HepG2 (cell line): ENCODE data around the gene TMEM31. TPM values are rescaled to one million over a fixed set of nuclear protein-coding genes. Genes with fewer than 3 reads are reported as not detected.

Experiments used
- ATAC-seq: fragments of 200-7000 bp; cut with Tn5 transposase; 3 replicates; pipeline ENCODE4 v1.9.1; 2020; ENCODE audit warnings: mild to moderate bottlenecking, moderate library complexity
- BruUV-seq: library from RNA; stranded (reverse); fragments of 400-500 nt; replicated peaks from 2 replicates; lab custom pipeline; 2021; lab: Mats Ljungman, UMichigan
- CTCF ChIA-PET: fragments of 300-600 bp; formaldehyde crosslinking; extraction: SDS; loops from one replicate; lab custom pipeline; 2021; ENCODE audit warnings: low total read pairs, inconsistent platforms, low intra/inter-chr PET ratio; lab: Yijun Ruan, JAX
- POLR2A ChIA-PET: fragments of 350-600 bp; sonication (Branson Sonifier 250); formaldehyde crosslinking; loops from one replicate; lab custom pipeline; 2020; ENCODE audit warnings: antibody characterized with exemption, inconsistent platforms; lab: Yijun Ruan, JAX
- DNase-seq: peaks from one replicate; pipeline ENCODE4 v3.0.0-alpha.2; 2015; ENCODE audit warnings: low spot score
- FAIRE-seq: peaks from 3 replicates; lab custom pipeline; 2011; peaks lifted over from hg19 to GRCh38; lab: Jason Lieb, UNC
- H2AFZ ChIP-seq: one replicate; pipeline ENCODE4 v1.6.1; 2011; ENCODE audit warnings: low read length, inconsistent platforms
- H3K27ac ChIP-seq: fragments of 300-600 bp; 3 replicates; pipeline ENCODE4 v1.8.0; 2011; ENCODE audit warnings: mixed run types, mild to moderate bottlenecking, mixed read lengths, low read length, inconsistent platforms; ENCODE audit not compliant: insufficient read depth; ENCODE audit errors: extremely low read length
- H3K27me3 ChIP-seq, 2 experiments: fragments of 200-600 bp in 1 of 2; 2 replicates in 1 of 2; 3 replicates in 1 of 2; pipeline versions ENCODE4 v1.6.0 to v1.8.0; 2011; ENCODE audit warnings: low read length in 2 of 2, mild to moderate bottlenecking in 2 of 2, moderate library complexity in 2 of 2, inconsistent platforms in 1 of 2; ENCODE audit not compliant: insufficient read depth in 2 of 2, control insufficient read depth in 1 of 2
- H3K36me3 ChIP-seq, 2 experiments: fragments of 200-600 bp in 1 of 2; replicated peaks in 1 of 2; 2 replicates in 1 of 2; 3 replicates in 1 of 2; pipeline versions ENCODE4 v1.5.1 to v1.8.0; 2011; ENCODE audit warnings: low read length in 2 of 2, inconsistent platforms in 1 of 2; ENCODE audit not compliant: insufficient read depth in 2 of 2, control insufficient read depth in 1 of 2
- H3K4me1 ChIP-seq: 2 replicates; pipeline ENCODE4 v1.5.1; 2012; ENCODE audit warnings: low read length, inconsistent platforms; ENCODE audit not compliant: insufficient read depth
- H3K4me2 ChIP-seq: 2 replicates; pipeline ENCODE4 v1.6.0; 2011; ENCODE audit warnings: low read depth, low read length, inconsistent platforms
- H3K4me3 ChIP-seq, 3 experiments: fragments of 200-600 bp in 1 of 3; sonication (generic), shearing (Covaris generic) in 1 of 3; replicated peaks in 1 of 3; 2 replicates each; pipeline ENCODE4 v1.5.1; 2011 to 2016; ENCODE audit warnings: low read length in 3 of 3, inconsistent platforms in 2 of 3, low read depth in 2 of 3, mild to moderate bottlenecking in 2 of 3, control low read depth in 1 of 3, mixed read lengths in 1 of 3; ENCODE audit not compliant: insufficient read depth in 1 of 3
- H3K79me2 ChIP-seq: one replicate; pipeline ENCODE4 v1.6.1; 2011; ENCODE audit warnings: low read length, inconsistent platforms; ENCODE audit not compliant: insufficient read depth
- H3K9ac ChIP-seq: 2 replicates; pipeline ENCODE4 v1.6.0; 2011; ENCODE audit warnings: mild to moderate bottlenecking, low read depth, low read length, inconsistent platforms; ENCODE audit not compliant: insufficient read depth
- H3K9me3 ChIP-seq: 2 replicates; pipeline ENCODE4 v1.5.1; 2012; ENCODE audit warnings: mild to moderate bottlenecking, low read length
- H4K20me1 ChIP-seq: 2 replicates; pipeline ENCODE4 v1.6.0; 2011; ENCODE audit warnings: inconsistent platforms, mild to moderate bottlenecking, low read length, moderate library complexity; ENCODE audit not compliant: insufficient read depth
- AFF4 ChIP-seq: sonication (generic); formaldehyde crosslinking; IDR thresholded peaks from 2 replicates; pipeline ENCODE4 v1.4.0; 2020; ENCODE audit warnings: missing genetic modification reagents
- AGO2 ChIP-seq: fragments of 200-400 bp; formaldehyde crosslinking; optimal IDR thresholded peaks from 2 replicates; pipeline ENCODE3; 2017; ENCODE audit warnings: mild to moderate bottlenecking, low read depth, low read length, moderate library complexity
- BORCS8-MEF2B ChIP-seq: sonication (generic); formaldehyde crosslinking; IDR thresholded peaks from 2 replicates; pipeline ENCODE4 v1.8.0; 2022; ENCODE audit warnings: mild to moderate bottlenecking, missing genetic modification reagents
- FOXC1 ChIP-seq: sonication (generic); formaldehyde crosslinking; IDR thresholded peaks from 2 replicates; pipeline ENCODE4 v1.8.0; 2022; ENCODE audit warnings: mild to moderate bottlenecking, missing genetic modification reagents, borderline replicate concordance
- FOXK2 ChIP-seq: fragments of 450-650 bp; IDR thresholded peaks from 2 replicates; pipeline ENCODE4 v1.6.1; 2016
- FOXO4 ChIP-seq: sonication (generic); formaldehyde crosslinking; conservative IDR thresholded peaks from 2 replicates; pipeline ENCODE4 v1.8.1; 2023; ENCODE audit warnings: missing genetic modification reagents
- FOXP1 ChIP-seq, 2 experiments: fragments of 450-650 bp in 1 of 2; IDR thresholded peaks; 2 replicates each; pipeline ENCODE4 v1.6.1; 2017 to 2018; ENCODE audit warnings: antibody characterized with exemption in 1 of 2
- HDAC6 ChIP-seq: fragments of 200-600 bp; sonication (generic); IDR thresholded peaks from 2 replicates; pipeline ENCODE4 v1.7.0; 2017; ENCODE audit warnings: mild to moderate bottlenecking, antibody characterized with exemption, low read length, low read depth
- HMGXB3 ChIP-seq: sonication (generic); formaldehyde crosslinking; IDR thresholded peaks from 2 replicates; pipeline ENCODE4 v1.4.0; 2020; ENCODE audit warnings: missing genetic modification reagents, borderline replicate concordance
- MBNL3 ChIP-seq: fragments of 250-450 bp; sonication (Bioruptor Pico); conservative IDR thresholded peaks from 2 replicates; pipeline ENCODE4 v1.8.0; 2022; ENCODE audit warnings: mild to moderate bottlenecking, inconsistent platforms
- REPIN1 ChIP-seq: sonication (generic); formaldehyde crosslinking; IDR thresholded peaks from 2 replicates; pipeline ENCODE4 v1.8.0; 2022; ENCODE audit warnings: missing genetic modification reagents, low read depth, mild to moderate bottlenecking, borderline replicate concordance
- ZMYM2 ChIP-seq: sonication (generic); formaldehyde crosslinking; IDR thresholded peaks from 2 replicates; pipeline ENCODE4 v1.8.0; 2022; ENCODE audit warnings: mild to moderate bottlenecking, missing genetic modification reagents
- ZNF549 ChIP-seq: sonication (generic); formaldehyde crosslinking; IDR thresholded peaks from 2 replicates; pipeline ENCODE4 v1.5.0; 2020; ENCODE audit warnings: missing genetic modification reagents
- ZNF615 ChIP-seq: sonication (generic); formaldehyde crosslinking; IDR thresholded peaks from 2 replicates; pipeline ENCODE4 v1.5.0; 2020; ENCODE audit warnings: mild to moderate bottlenecking, missing genetic modification reagents, borderline replicate concordance
- WGBS: methylation state at CpG from one replicate; pipeline ENCODE4 v1.1.6; 2017; ENCODE audit warnings: low lambda C conversion rate; 5-methylcytosine and 5-hydroxymethylcytosine counted together
- in situ Hi-C: cut with HindIII; loops from 2 replicates; pipeline ENCODE4 v1.10.0; 2017; ENCODE audit warnings: low pct_unique_long_range_greater_than_20kb; ENCODE audit not compliant: extremely low pct_ligation_motif_present
- intact Hi-C: fragments of 100-400 bp; cut with micrococcal nuclease; formaldehyde crosslinking; loops from one replicate; pipeline ENCODE4 v1.10.0; 2022; ENCODE audit not compliant: unreplicated experiment
- polyA plus RNA-seq, 8 experiments: library from polyadenylated mRNA; depleted of rRNA in 3 of 8; stranded (reverse) in 7 of 8; unstranded in 1 of 8; fragments of >200 nt; fragmentation: Illumina TruSeq in 4 of 8; extraction: Trizol in 4 of 8; gene quantifications; 2 replicates each; pipeline versions ENCODE4 v1.2.1 to v1.2.3, GENCODE V29; 2011 to 2016; ENCODE audit warnings: low read depth in 4 of 8, missing spikeins in 1 of 8, mixed read lengths in 1 of 8; ENCODE audit not compliant: insufficient read depth in 1 of 8
- total RNA-seq, 5 experiments: library from RNA; depleted of rRNA; stranded (reverse); fragments of >200 nt; fragmentation: Illumina TruSeq; extraction: Trizol; gene quantifications; 2 replicates each; pipeline ENCODE4 v1.2.3, GENCODE V29; 2016; ENCODE audit warnings: low read depth in 1 of 5

The TMEM31 gene
- total and polyA plus RNA-seq, 2 of the 13 experiments (the other 11 are each of a cell fraction or from before 2014, with no cell fraction given): 0.16 TPM; not detected in 1

GRCh38 chrX:103727115-103727514 is 16.4 kb downstream of the TMEM31 start:
- TF ChIP-seq AFF4: no peak
- TF ChIP-seq MBNL3 (CRISPR knock-in tag): no peak
- TF ChIP-seq FOXC1 (CRISPR knock-in tag): no peak
- no peak for TF ChIP-seq BORCS8-MEF2B
- no peak for TF ChIP-seq REPIN1 (CRISPR knock-in tag)
- no peak for TF ChIP-seq FOXK2
- no peak for TF ChIP-seq FOXO4 (CRISPR knock-in tag)
- TF ChIP-seq HMGXB3: no peak
- no peak for TF ChIP-seq ZNF549 (CRISPR knock-in tag)
- TF ChIP-seq ZMYM2: no peak
- TF ChIP-seq FOXP1 (IDR thresholded peaks at IDR 0.05): no peak
- TF ChIP-seq FOXP1 (CRISPR knock-in tag; IDR thresholded peaks at IDR 0.05): no peak
- TF ChIP-seq HDAC6: no peak
- TF ChIP-seq AGO2: no peak
- no peak for TF ChIP-seq ZNF615 (CRISPR knock-in tag)
- POLR2A ChIA-PET: no interaction called here
- H3K27me3 ChIP-seq: peaks cover 0 to 3% of the 10 kb centered on the region in 2 experiments; a peak in 3 of 5 replicates
- no peak overlapping the region for H2AFZ ChIP-seq
- H3K36me3 ChIP-seq: no peaks in the 10 kb centered on the region
- no CpG with 5 or more reads among the region's 4 CpGs for WGBS
- no peak overlapping the region for H3K9ac ChIP-seq
- DNase-seq: no peak
- no peaks in the 10 kb centered on the region for H3K79me2 ChIP-seq
- no peak overlapping the region for H3K4me3 ChIP-seq
- ATAC-seq: no peak
- in situ Hi-C loops: no loop called here
- no peak overlapping the region for H3K4me2 ChIP-seq
- FAIRE-seq: no peak
- H3K27ac ChIP-seq: no peak overlapping the region
- CTCF ChIA-PET: no interaction called here
- no peaks in the 10 kb centered on the region for H4K20me1 ChIP-seq
- H3K9me3 ChIP-seq: no peaks in the 10 kb centered on the region
- BruUV-seq: no TSS peak
- intact Hi-C loops: no loop called here
- H3K4me1 ChIP-seq: no peaks in the 10 kb centered on the region
